ENCODE results near the gene MAJIN.

- TF ChIP-seq PKNOX1 (IDR thresholded peaks at IDR 0.05) (no peak), SUZ12 (IDR thresholded peaks at IDR 0.05) (no peak), ELF4 (IDR thresholded peaks at IDR 0.05) (no peak), L3MBTL2 (conservative IDR thresholded peaks at IDR 0.05) (no peak), SP1 (IDR thresholded peaks at IDR 0.05) (no peak), CTBP1 (IDR thresholded peaks at IDR 0.05; ENCODE audit: borderline replicate concordance) (no peak), ZNF384 (IDR thresholded peaks at IDR 0.05) (no peak), TARDBP (IDR thresholded peaks at IDR 0.05) (no peak), BHLHE40 (IDR thresholded peaks at IDR 0.05; ENCODE audit: borderline replicate concordance) (no peak)
Observed at GRCh38 chr11:64917663-64917995, 54.3 kb downstream of the MAJIN start.
